Astrocyte (in vitro differentiated cells and primary cell): ENCODE measurements around the gene GMEB2.

ENCODE experiments used
- EZH2 ChIP-seq: IDR thresholded peaks from 2 replicates; pipeline ENCODE4 v1.6.1; 2012; ENCODE audit warnings: mild to moderate bottlenecking, low read length, inconsistent platforms; ENCODE audit not compliant: insufficient read depth
- TF ChIP-seq, protein P1 (sequence below): IDR thresholded peaks from 2 replicates; pipeline ENCODE4 v1.5.1; 2011; ENCODE audit warnings: low read depth, mild to moderate bottlenecking, inconsistent platforms, low read length, moderate library complexity; ENCODE audit not compliant: insufficient read depth

DNA sequence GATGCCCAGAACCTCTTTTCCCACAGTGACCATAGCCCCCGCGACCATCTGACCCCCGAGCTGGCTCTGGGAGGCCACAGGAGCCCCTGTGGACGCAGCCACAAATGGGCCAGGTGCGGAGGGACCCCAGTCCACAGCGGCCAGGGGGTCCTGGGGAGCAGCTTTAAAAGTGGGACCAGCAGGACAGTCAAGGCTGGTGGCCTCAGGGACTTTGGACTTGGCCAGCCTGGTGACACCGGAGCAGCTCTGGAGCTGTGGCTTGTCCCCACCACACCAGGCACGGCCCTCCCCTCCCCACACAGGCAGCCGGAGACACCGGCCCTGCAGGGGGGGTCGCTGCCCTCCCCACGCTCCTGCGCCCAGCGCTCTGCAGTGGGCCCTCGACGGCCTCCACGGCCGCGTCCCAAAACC is 69.4 kb downstream of the GMEB2 start:
- TF ChIP-seq, protein P1, sequence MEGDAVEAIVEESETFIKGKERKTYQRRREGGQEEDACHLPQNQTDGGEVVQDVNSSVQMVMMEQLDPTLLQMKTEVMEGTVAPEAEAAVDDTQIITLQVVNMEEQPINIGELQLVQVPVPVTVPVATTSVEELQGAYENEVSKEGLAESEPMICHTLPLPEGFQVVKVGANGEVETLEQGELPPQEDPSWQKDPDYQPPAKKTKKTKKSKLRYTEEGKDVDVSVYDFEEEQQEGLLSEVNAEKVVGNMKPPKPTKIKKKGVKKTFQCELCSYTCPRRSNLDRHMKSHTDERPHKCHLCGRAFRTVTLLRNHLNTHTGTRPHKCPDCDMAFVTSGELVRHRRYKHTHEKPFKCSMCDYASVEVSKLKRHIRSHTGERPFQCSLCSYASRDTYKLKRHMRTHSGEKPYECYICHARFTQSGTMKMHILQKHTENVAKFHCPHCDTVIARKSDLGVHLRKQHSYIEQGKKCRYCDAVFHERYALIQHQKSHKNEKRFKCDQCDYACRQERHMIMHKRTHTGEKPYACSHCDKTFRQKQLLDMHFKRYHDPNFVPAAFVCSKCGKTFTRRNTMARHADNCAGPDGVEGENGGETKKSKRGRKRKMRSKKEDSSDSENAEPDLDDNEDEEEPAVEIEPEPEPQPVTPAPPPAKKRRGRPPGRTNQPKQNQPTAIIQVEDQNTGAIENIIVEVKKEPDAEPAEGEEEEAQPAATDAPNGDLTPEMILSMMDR: no peak
- TF ChIP-seq EZH2: no peak
